Measurements from ENCODE around the gene PODXL2.
"Not testable (repeated sequence)": the region's sequence is repeated elsewhere in the genome, so short reads cannot be mapped to it uniquely, and the experiment has no call there.

PODXL2 gene

GRCh38 chr3:127604035-127604434, 24.9 kb upstream of the PODXL2 start:
- peaks cover 35% of the 10 kb centered on the region for H3K4me1 Mint-ChIP-seq
- no peak for DNase-seq
- no peaks in the 10 kb centered on the region for H3K9me3 Mint-ChIP-seq
- H3K4me3 Mint-ChIP-seq, result no peak overlapping the region
- H3K27ac Mint-ChIP-seq, result no peak overlapping the region
- H3K36me3 Mint-ChIP-seq (ENCODE audit: low read depth), result peaks cover 84% of the 10 kb centered on the region
- no peaks in the 10 kb centered on the region for H3K27me3 Mint-ChIP-seq (ENCODE audit: low read depth, poor library complexity)
- no peak for TF ChIP-seq CTCF (IDR thresholded peaks at IDR 0.05)

- no peak overlapping the region for H3K4me3 Mint-ChIP-seq
Measured at GRCh38 chr3:127604546-127605165, 24.3 kb upstream of the PODXL2 start.

GRCh38 chr3:127605547-127605946, 23.4 kb upstream of the PODXL2 start:
- not testable (repeated sequence) for H3K27ac Mint-ChIP-seq; H3K27me3 Mint-ChIP-seq (ENCODE audit: low read depth, poor library complexity); H3K4me3 Mint-ChIP-seq; H3K9me3 Mint-ChIP-seq; DNase-seq
- Mint-ChIP-seq H3K36me3 (ENCODE audit: low read depth) (peaks cover 87% of the 10 kb centered on the region), H3K4me1 (peaks cover 22% of the 10 kb centered on the region)

More at GRCh38 chr3:127604546-127605165, 24.3 kb upstream of the PODXL2 start:
- no peaks in the 10 kb centered on the region for H3K9me3 Mint-ChIP-seq
- peaks cover 84% of the 10 kb centered on the region for H3K36me3 Mint-ChIP-seq (ENCODE audit: low read depth)
- H3K27ac Mint-ChIP-seq, result no peak overlapping the region
- peaks cover 29% of the 10 kb centered on the region for H3K4me1 Mint-ChIP-seq
- TF ChIP-seq CTCF (IDR thresholded peaks at IDR 0.05), result no peak
- DNase-seq, result no peak
- H3K27me3 Mint-ChIP-seq (ENCODE audit: low read depth, poor library complexity), result no peaks in the 10 kb centered on the region

- TF ChIP-seq CTCF (IDR thresholded peaks at IDR 0.05), result no peak
- Mint-ChIP-seq H3K36me3 (ENCODE audit: low read depth) (peaks cover 87% of the 10 kb centered on the region), H3K4me3 (no peak overlapping the region), H3K9me3 (no peaks in the 10 kb centered on the region), H3K27ac (no peak overlapping the region), H3K27me3 (ENCODE audit: low read depth, poor library complexity) (no peaks in the 10 kb centered on the region), H3K4me1 (peaks cover 15% of the 10 kb centered on the region)
- DNase-seq, result no peak
Measured at GRCh38 chr3:127606086-127606805, 22.7 kb upstream of the PODXL2 start.

- H3K27ac Mint-ChIP-seq, result peak overlapping the region; percentile 57
- TF ChIP-seq CTCF (IDR thresholded peaks at IDR 0.05), result no peak
- DNase-seq, result no peak
- peaks cover 86% of the 10 kb centered on the region for H3K36me3 Mint-ChIP-seq (ENCODE audit: low read depth)
- no peaks in the 10 kb centered on the region for H3K27me3 Mint-ChIP-seq (ENCODE audit: low read depth, poor library complexity)
- peaks cover 7% of the 10 kb centered on the region for H3K4me1 Mint-ChIP-seq
- no peak overlapping the region for H3K4me3 Mint-ChIP-seq
- H3K9me3 Mint-ChIP-seq, result no peaks in the 10 kb centered on the region
Measured at GRCh38 chr3:127606981-127607595, 21.9 kb upstream of the PODXL2 start.

- H3K27me3 Mint-ChIP-seq (ENCODE audit: low read depth, poor library complexity), result no peaks in the 10 kb centered on the region
- no peaks in the 10 kb centered on the region for H3K9me3 Mint-ChIP-seq
- DNase-seq, result no peak
- no peak overlapping the region for H3K4me3 Mint-ChIP-seq
- H3K27ac Mint-ChIP-seq, result peak overlapping the region; percentile 57
- H3K4me1 Mint-ChIP-seq, result no peaks in the 10 kb centered on the region
- no peak for TF ChIP-seq CTCF (IDR thresholded peaks at IDR 0.05)
- H3K36me3 Mint-ChIP-seq (ENCODE audit: low read depth), result peaks cover 86% of the 10 kb centered on the region
Measured at GRCh38 chr3:127607675-127608361, 21.2 kb upstream of the PODXL2 start.
